Measurements from ENCODE around the gene CD55. TPM values are rescaled to one million over a fixed set of nuclear protein-coding genes. Genes with fewer than 3 reads are reported as not detected.

CD55 gene
- total RNA-seq, 1 experiment from 2014 or later, result 159 TPM

- ChIA-PET CTCF (interaction anchor here (0.5 to 3.8 kb wide), 25 partner anchors 9 to 272 kb away, joined by 3 to 18 read pairs (median 5); no protein-coding TSS in a partner anchor), POLR2A (interaction anchor here (0.6 to 6.2 kb wide), 68 partner anchors 8 to 629 kb away, joined by 3 to 155 read pairs (median 6); partner anchors contain the start of genes C1orf116, CD46, CR2 and PFKFB2)
- peak; percentile 66 for DNase-seq (ENCODE audit: unreplicated experiment)
- intact Hi-C loops (cut with micrococcal nuclease), result loop anchor here (1.0 to 10.0 kb wide), 10 partner anchors 11 to 427 kb away; partner anchors contain the start of genes C1orf116, CR1 and IL24
- TF ChIP-seq CTCF (IDR thresholded peaks at IDR 0.05; ENCODE audit: unreplicated experiment), result no peak
- Mint-ChIP-seq H3K36me3 (ENCODE audit: insufficient read depth, unreplicated experiment) (peaks cover 36% of the 10 kb centered on the region), H3K4me3 (ENCODE audit: unreplicated experiment) (peak overlapping the region; percentile 71), H3K27ac (ENCODE audit: low read depth, unreplicated experiment) (peak overlapping the region; percentile 93), H3K27me3 (ENCODE audit: insufficient read depth, unreplicated experiment) (no peaks in the 10 kb centered on the region), H3K4me1 (ENCODE audit: insufficient read depth, unreplicated experiment) (peaks cover 35% of the 10 kb centered on the region), H3K9me3 (ENCODE audit: unreplicated experiment) (no peaks in the 10 kb centered on the region)
- BruUV-seq (replicated peaks), result no TSS peak
Measured at GRCh38 chr1:207321790-207322645, 540 bp downstream of the CD55 start.

GRCh38 chr1:207323425-207324225 is 2.1 kb downstream of the CD55 start:
- ChIA-PET CTCF (interaction anchor here (0.6 to 3.8 kb wide), 8 partner anchors 10 to 295 kb away, joined by 3 to 18 read pairs (median 4); no protein-coding TSS in a partner anchor), POLR2A (interaction anchor here (0.6 to 6.2 kb wide), 20 partner anchors 11 to 1409 kb away, joined by 3 to 155 read pairs (median 21); partner anchors contain the start of gene C1orf116)
- intact Hi-C loops (cut with micrococcal nuclease), result loop anchor here (5.0 to 10.0 kb wide), 3 partner anchors 174 to 429 kb away; partner anchors contain the start of genes C1orf116, CR1 and IL24
- H3K4me1 Mint-ChIP-seq (ENCODE audit: insufficient read depth, unreplicated experiment), result peaks cover 32% of the 10 kb centered on the region
- DNase-seq (ENCODE audit: unreplicated experiment), result no peak
- peak overlapping the region; percentile 93 for H3K27ac Mint-ChIP-seq (ENCODE audit: low read depth, unreplicated experiment)
- no peak for TF ChIP-seq CTCF (IDR thresholded peaks at IDR 0.05; ENCODE audit: unreplicated experiment)
- H3K4me3 Mint-ChIP-seq (ENCODE audit: unreplicated experiment), result peak overlapping the region; percentile 37
- peaks cover 52% of the 10 kb centered on the region for H3K36me3 Mint-ChIP-seq (ENCODE audit: insufficient read depth, unreplicated experiment)
- BruUV-seq (replicated peaks), result no TSS peak
- H3K9me3 Mint-ChIP-seq (ENCODE audit: unreplicated experiment), result no peaks in the 10 kb centered on the region
- no peaks in the 10 kb centered on the region for H3K27me3 Mint-ChIP-seq (ENCODE audit: insufficient read depth, unreplicated experiment)

- no TSS peak for BruUV-seq (replicated peaks)
- CTCF ChIA-PET, result no interaction called here
- POLR2A ChIA-PET, result no interaction called here
- intact Hi-C loops (cut with micrococcal nuclease), result loop anchor here (10.0 kb wide), 1 partner anchor 433 kb away; the partner anchor contains the start of gene IL24
- Mint-ChIP-seq H3K27ac (ENCODE audit: low read depth, unreplicated experiment) (no peak overlapping the region), H3K36me3 (ENCODE audit: insufficient read depth, unreplicated experiment) (peaks cover 93% of the 10 kb centered on the region), H3K9me3 (ENCODE audit: unreplicated experiment) (peaks cover under 1% of the 10 kb centered on the region), H3K4me3 (ENCODE audit: unreplicated experiment) (no peak overlapping the region), H3K4me1 (ENCODE audit: insufficient read depth, unreplicated experiment) (peaks cover 18% of the 10 kb centered on the region), H3K27me3 (ENCODE audit: insufficient read depth, unreplicated experiment) (no peaks in the 10 kb centered on the region)
- DNase-seq (ENCODE audit: unreplicated experiment), result peak; percentile 58
- no peak for TF ChIP-seq CTCF (IDR thresholded peaks at IDR 0.05; ENCODE audit: unreplicated experiment)
Measured at GRCh38 chr1:207328004-207328403, 6.5 kb downstream of the CD55 start.

All from MCF 10A (cell line).